Kidney (tissue), 14 donors: ENCODE results near the gene INPP5E. TPM values are rescaled to one million over a fixed set of nuclear protein-coding genes. Genes with fewer than 3 reads are reported as not detected.

Source experiments
- DNase-seq, 5 donors: peaks; one replicate each; pipeline ENCODE4 v3.0.0-alpha.2; 2013 to 2020
- FAIRE-seq: peaks from 2 replicates; lab custom pipeline; 2012; peaks lifted over from hg19 to GRCh38; lab: Jason Lieb, UNC
- H3K27ac ChIP-seq, 2 donors: one replicate each; pipeline ENCODE4 v1.7.0; 2013; ENCODE audit warnings: low read depth in 2 of 2, low read length in 2 of 2, inconsistent platforms in 1 of 2
- H3K27me3 ChIP-seq: one replicate; pipeline ENCODE4 v1.7.1; 2013; ENCODE audit warnings: low read length, inconsistent platforms; ENCODE audit not compliant: control insufficient read depth, insufficient read depth
- H3K36me3 ChIP-seq, 3 donors: one replicate each; pipeline versions ENCODE4 v1.7.0 to v1.7.1; 2013; ENCODE audit warnings: low read length in 3 of 3, control low read depth in 1 of 3, inconsistent platforms in 1 of 3; ENCODE audit not compliant: insufficient read depth in 3 of 3, control insufficient read depth in 2 of 3
- H3K4me1 ChIP-seq, 3 donors: one replicate each; pipeline versions ENCODE4 v1.7.0 to v1.7.1; 2013; ENCODE audit warnings: low read length in 3 of 3, inconsistent platforms in 1 of 3, low read depth in 1 of 3; ENCODE audit not compliant: control insufficient read depth in 2 of 3, insufficient read depth in 2 of 3
- H3K4me3 ChIP-seq, 3 donors: one replicate each; pipeline versions ENCODE4 v1.7.0 to v1.8.1; 2013; ENCODE audit warnings: low read length in 3 of 3, control low read depth in 1 of 3, inconsistent platforms in 1 of 3
- H3K9ac ChIP-seq, 3 donors: one replicate each; pipeline versions ENCODE4 v1.7.0 to v1.7.1; 2013; ENCODE audit warnings: low read length in 3 of 3, control low read depth in 1 of 3, inconsistent platforms in 1 of 3
- H3K9me3 ChIP-seq, 3 donors: one replicate each; pipeline versions ENCODE4 v1.7.0 to v1.7.1; 2013; ENCODE audit warnings: low read length in 3 of 3, control low read depth in 1 of 3, inconsistent platforms in 1 of 3; ENCODE audit not compliant: control insufficient read depth in 2 of 3, insufficient read depth in 1 of 3
- CTCF ChIP-seq: IDR thresholded peaks from 3 replicates; pipeline ENCODE4 v1.5.1; 2012; ENCODE audit warnings: mild to moderate bottlenecking, moderate library complexity, borderline replicate concordance; ENCODE audit not compliant: insufficient read depth; ENCODE audit errors: extremely low read depth
- intact Hi-C: fragments of 100-400 bp; cut with DNase I; formaldehyde crosslinking; loops from one replicate; pipeline ENCODE4 v1.11.1; 2022
- polyA plus RNA-seq: library from polyadenylated mRNA; stranded (reverse); fragments of 350-450 nt; fragmentation: Illumina TruSeq; extraction: RNeasy Lipid Tissue Mini Kit (QIAGEN cat#74804); gene quantifications from one replicate; pipeline ENCODE4 v1.2.3, GENCODE V29; 2014; ENCODE audit warnings: low read depth, low replicate concordance; ENCODE audit not compliant: insufficient read depth
- total RNA-seq: library from RNA; stranded (reverse); fragmentation: NEBNext Ultra II Directional; extraction: Animal tissue kit (Norgen Biotek cat#: 25700); gene quantifications from one replicate; pipeline ENCODE4 v1.2.1, GENCODE V29; 2021
- donor health status: control.
- donor health status: control.
- donor health status: control.
- donor health status: control.
- donor health status: control.
- donor health status: DM: yes; HTN: yes; CAD: no.
- donor health status: Normal renal cell carcinoma (clear cell type).

The INPP5E gene
- total and polyA plus RNA-seq, 2 donors from 2014 or later, result 6.9 to 14.0 TPM

GRCh38 chr9:136394312-136395019 is 45.2 kb downstream of the INPP5E start:
- Histone ChIP-seq H3K4me3 (no peak overlapping the region), H3K4me1 (peaks cover 0 to 8% (median 4%) of the 10 kb centered on the region in 3 donors), H3K27ac (no peak overlapping the region), H3K36me3 (peaks cover 0 to 35% (median 22%) of the 10 kb centered on the region in 3 donors), H3K9ac (no peak overlapping the region), H3K9me3 (no peaks in the 10 kb centered on the region), H3K27me3 (no peaks in the 10 kb centered on the region)
- FAIRE-seq (no peak), DNase-seq (no peak)
- intact Hi-C loops, result no loop called here
- no peak for TF ChIP-seq CTCF

- no peak for FAIRE-seq
- peak in 1 of 5 donors; percentile 73 for DNase-seq
These were observed 46.1 kb downstream of the INPP5E start for GRCh38 chr9:136393531-136393930.

GRCh38 chr9:136392538-136393449 is 46.9 kb downstream of the INPP5E start:
- Histone ChIP-seq H3K4me1 (no peaks in the 10 kb centered on the region), H3K9ac (no peak overlapping the region), H3K9me3 (no peaks in the 10 kb centered on the region), H3K4me3 (no peak overlapping the region), H3K27ac (no peak overlapping the region), H3K36me3 (peaks cover 0 to 49% (median 27%) of the 10 kb centered on the region in 3 donors), H3K27me3 (no peaks in the 10 kb centered on the region)
- TF ChIP-seq CTCF, result no peak
- DNase-seq, result peak in 1 of 5 donors; percentile 56
- intact Hi-C loops, result no loop called here
- FAIRE-seq, result no peak

More at GRCh38 chr9:136393531-136393930, 46.1 kb downstream of the INPP5E start:
- H3K9ac ChIP-seq, result no peak overlapping the region
- no peak for TF ChIP-seq CTCF
- H3K27ac ChIP-seq, result no peak overlapping the region
- H3K36me3 ChIP-seq, result peaks cover 0 to 44% (median 27%) of the 10 kb centered on the region in 3 donors
- no peaks in the 10 kb centered on the region for H3K9me3 ChIP-seq
- no peaks in the 10 kb centered on the region for H3K27me3 ChIP-seq
- no peaks in the 10 kb centered on the region for H3K4me1 ChIP-seq
- H3K4me3 ChIP-seq, result no peak overlapping the region
- intact Hi-C loops, result no loop called here
